Memory B cell (primary cell): ENCODE results near the gene LMX1A.

Source experiments
- ATAC-seq: fragments of 150-1000 bp; cut with Tn5 transposase; 2 replicates; pipeline ENCODE4 v1.10.0; 2021; ENCODE audit warnings: low read depth, mild to moderate bottlenecking, moderate library complexity
- DNase-seq, 2 donors: peaks; one replicate each; pipeline ENCODE4 v3.0.0; 2022; ENCODE audit warnings: low spot score in 2 of 2
- H3K27ac Mint-ChIP-seq: one replicate; pipeline ENCODE4 v1.8.0; 2022; ENCODE audit warnings: mild to moderate bottlenecking, moderate library complexity, mixed read lengths
- H3K27me3 Mint-ChIP-seq: one replicate; pipeline ENCODE4 v1.8.0; 2022; ENCODE audit warnings: mixed read lengths
- H3K36me3 Mint-ChIP-seq: one replicate; pipeline ENCODE4 v1.8.0; 2022; ENCODE audit warnings: mild to moderate bottlenecking, mixed read lengths
- H3K4me1 Mint-ChIP-seq: one replicate; pipeline ENCODE4 v1.8.0; 2022; ENCODE audit warnings: mixed read lengths
- H3K4me3 Mint-ChIP-seq: one replicate; pipeline ENCODE4 v1.8.0; 2022; ENCODE audit warnings: mild to moderate bottlenecking, moderate library complexity, mixed read lengths
- H3K9me3 Mint-ChIP-seq: one replicate; pipeline ENCODE4 v1.8.0; 2022; ENCODE audit warnings: mixed read lengths

LMX1A gene

GRCh38 chr1:165288350-165289120, 68.0 kb downstream of the LMX1A start:
- no peak overlapping the region for H3K4me3 Mint-ChIP-seq
- DNase-seq (no peak), ATAC-seq (no peak)
- peaks cover 7% of the 10 kb centered on the region for H3K27me3 Mint-ChIP-seq
- H3K4me1 Mint-ChIP-seq, result no peaks in the 10 kb centered on the region
- no peaks in the 10 kb centered on the region for H3K36me3 Mint-ChIP-seq
- no peaks in the 10 kb centered on the region for H3K9me3 Mint-ChIP-seq
- H3K27ac Mint-ChIP-seq, result no peak overlapping the region

- no peak overlapping the region for H3K27ac Mint-ChIP-seq
- H3K4me3 Mint-ChIP-seq, result no peak overlapping the region
- H3K4me1 Mint-ChIP-seq, result no peaks in the 10 kb centered on the region
- DNase-seq (no peak), ATAC-seq (no peak)
- peaks cover 10% of the 10 kb centered on the region for H3K27me3 Mint-ChIP-seq
- no peaks in the 10 kb centered on the region for H3K36me3 Mint-ChIP-seq
- no peaks in the 10 kb centered on the region for H3K9me3 Mint-ChIP-seq
These were observed 68.7 kb downstream of the LMX1A start for GRCh38 chr1:165287781-165288180.

GRCh38 chr1:165287329-165287728, 69.2 kb downstream of the LMX1A start:
- Mint-ChIP-seq H3K4me1 (no peaks in the 10 kb centered on the region), H3K4me3 (no peak overlapping the region), H3K27ac (no peak overlapping the region), H3K27me3 (peaks cover 12% of the 10 kb centered on the region), H3K9me3 (peaks cover 2% of the 10 kb centered on the region), H3K36me3 (no peaks in the 10 kb centered on the region)
- DNase-seq (no peak), ATAC-seq (no peak)

- Mint-ChIP-seq H3K36me3 (no peaks in the 10 kb centered on the region), H3K27ac (no peak overlapping the region), H3K27me3 (peaks cover 14% of the 10 kb centered on the region), H3K9me3 (peaks cover 2% of the 10 kb centered on the region), H3K4me3 (no peak overlapping the region), H3K4me1 (no peaks in the 10 kb centered on the region)
- DNase-seq (no peak), ATAC-seq (no peak)
These were observed 72.1 kb downstream of the LMX1A start for GRCh38 chr1:165284454-165284853.

GRCh38 chr1:165281207-165281901, 75.2 kb downstream of the LMX1A start:
- Mint-ChIP-seq H3K4me3 (no peak overlapping the region), H3K27ac (no peak overlapping the region), H3K27me3 (peaks cover 14% of the 10 kb centered on the region), H3K9me3 (peaks cover 2% of the 10 kb centered on the region), H3K36me3 (no peaks in the 10 kb centered on the region), H3K4me1 (no peaks in the 10 kb centered on the region)
- no peak for DNase-seq
- ATAC-seq, result no peak

- H3K9me3 Mint-ChIP-seq, result peaks cover 2% of the 10 kb centered on the region
- ATAC-seq (no peak), DNase-seq (no peak)
- H3K4me1 Mint-ChIP-seq, result no peaks in the 10 kb centered on the region
- H3K36me3 Mint-ChIP-seq, result no peaks in the 10 kb centered on the region
- H3K4me3 Mint-ChIP-seq, result no peak overlapping the region
- H3K27me3 Mint-ChIP-seq, result peaks cover 17% of the 10 kb centered on the region
- H3K27ac Mint-ChIP-seq, result no peak overlapping the region
These were observed 76.6 kb downstream of the LMX1A start for GRCh38 chr1:165279882-165280281.

GRCh38 chr1:165276314-165276713, 80.2 kb downstream of the LMX1A start:
- H3K4me3 Mint-ChIP-seq, result no peak overlapping the region
- ATAC-seq, result no peak

GRCh38 chr1:165265196-165265838, 91.2 kb downstream of the LMX1A start:
- DNase-seq (no peak), ATAC-seq (no peak)
- Mint-ChIP-seq H3K4me1 (no peaks in the 10 kb centered on the region), H3K9me3 (peaks cover 16% of the 10 kb centered on the region), H3K27ac (no peak overlapping the region), H3K27me3 (peaks cover 8% of the 10 kb centered on the region), H3K36me3 (no peaks in the 10 kb centered on the region), H3K4me3 (no peak overlapping the region)

More at GRCh38 chr1:165276314-165276713, 80.2 kb downstream of the LMX1A start:
- Mint-ChIP-seq H3K4me1 (no peaks in the 10 kb centered on the region), H3K9me3 (no peaks in the 10 kb centered on the region), H3K27ac (no peak overlapping the region), H3K36me3 (no peaks in the 10 kb centered on the region), H3K27me3 (peaks cover 3% of the 10 kb centered on the region)
- DNase-seq, result no peak

- H3K36me3 Mint-ChIP-seq, result no peaks in the 10 kb centered on the region
- H3K27me3 Mint-ChIP-seq, result peaks cover 7% of the 10 kb centered on the region
- DNase-seq (no peak), ATAC-seq (no peak)
- no peak overlapping the region for H3K27ac Mint-ChIP-seq
- H3K9me3 Mint-ChIP-seq, result peaks cover 14% of the 10 kb centered on the region
- H3K4me3 Mint-ChIP-seq, result no peak overlapping the region
- H3K4me1 Mint-ChIP-seq, result no peaks in the 10 kb centered on the region
These were observed 96.6 kb downstream of the LMX1A start for GRCh38 chr1:165259706-165260428.

- Mint-ChIP-seq H3K4me3 (no peak overlapping the region), H3K9me3 (peaks cover 14% of the 10 kb centered on the region), H3K4me1 (no peaks in the 10 kb centered on the region), H3K27ac (no peak overlapping the region), H3K36me3 (no peaks in the 10 kb centered on the region), H3K27me3 (peaks cover 11% of the 10 kb centered on the region)
- no peak for ATAC-seq
- no peak for DNase-seq
These were observed 97.3 kb downstream of the LMX1A start for GRCh38 chr1:165259236-165259635.

GRCh38 chr1:165257969-165258459, 98.5 kb downstream of the LMX1A start:
- Mint-ChIP-seq H3K27me3 (peaks cover 14% of the 10 kb centered on the region), H3K4me1 (no peaks in the 10 kb centered on the region), H3K4me3 (no peak overlapping the region), H3K9me3 (peaks cover 9% of the 10 kb centered on the region), H3K36me3 (no peaks in the 10 kb centered on the region), H3K27ac (no peak overlapping the region)
- DNase-seq (peak; percentile 9 to 11), ATAC-seq (no peak)

GRCh38 chr1:165254896-165255625, 101.5 kb downstream of the LMX1A start:
- H3K4me1 Mint-ChIP-seq, result no peaks in the 10 kb centered on the region
- no peak overlapping the region for H3K4me3 Mint-ChIP-seq
- no peak for DNase-seq
- peaks cover 11% of the 10 kb centered on the region for H3K27me3 Mint-ChIP-seq
- peaks cover 4% of the 10 kb centered on the region for H3K9me3 Mint-ChIP-seq
- H3K36me3 Mint-ChIP-seq, result no peaks in the 10 kb centered on the region
- ATAC-seq, result no peak
- H3K27ac Mint-ChIP-seq, result no peak overlapping the region

GRCh38 chr1:165254376-165254775, 102.1 kb downstream of the LMX1A start:
- no peak for ATAC-seq
- Mint-ChIP-seq H3K9me3 (peaks cover 6% of the 10 kb centered on the region), H3K4me3 (no peak overlapping the region), H3K4me1 (no peaks in the 10 kb centered on the region), H3K27me3 (peaks cover 10% of the 10 kb centered on the region), H3K27ac (no peak overlapping the region), H3K36me3 (no peaks in the 10 kb centered on the region)
- DNase-seq, result no peak
